GM19043 (cell line): Measurements from ENCODE around the gene DUSP23.

Experiments
- ATAC-seq: cut with Tn5 transposase; IDR thresholded peaks from one replicate; pipeline ENCODE4 v1.9.1; 2021; ENCODE audit warnings: low read depth; ENCODE audit not compliant: unreplicated experiment

The DUSP23 gene

GRCh38 chr1:159783724-159784123 is 3.0 kb downstream of the DUSP23 start:
- no peak for ATAC-seq

GRCh38 chr1:159786465-159786864 is 5.7 kb downstream of the DUSP23 start:
- no peak for ATAC-seq

- no peak for ATAC-seq
Observed at GRCh38 chr1:159786966-159787365, 6.2 kb downstream of the DUSP23 start.

GRCh38 chr1:159790237-159790917 is 9.6 kb downstream of the DUSP23 start:
- ATAC-seq: no peak

GRCh38 chr1:159791031-159791430 is 10.3 kb downstream of the DUSP23 start:
- no peak for ATAC-seq

- no peak for ATAC-seq
Observed at GRCh38 chr1:159791461-159791860, 10.7 kb downstream of the DUSP23 start.

GRCh38 chr1:159795534-159795933 is 14.8 kb downstream of the DUSP23 start:
- ATAC-seq: no peak

- no peak for ATAC-seq
Observed at GRCh38 chr1:159798893-159799292, 18.1 kb downstream of the DUSP23 start.

- no peak for ATAC-seq
Observed at GRCh38 chr1:159799446-159799985, 18.8 kb downstream of the DUSP23 start.

- no peak for ATAC-seq
Observed at GRCh38 chr1:159800177-159800930, 19.6 kb downstream of the DUSP23 start.

GRCh38 chr1:159802111-159802510 is 21.3 kb downstream of the DUSP23 start, which contains the start of gene FCRL6:
Gene FCRL6, plus strand, starts transcription at chr1:159802360. Its CDS starts 65 bp downstream, at chr1:159802425.
- ATAC-seq: no peak

GRCh38 chr1:159803956-159804689 is 23.4 kb downstream of the DUSP23 start:
- ATAC-seq: no peak

GRCh38 chr1:159804924-159805323 is 24.2 kb downstream of the DUSP23 start:
- no peak for ATAC-seq

- ATAC-seq: no peak
Observed at GRCh38 chr1:159815926-159816325, 35.2 kb downstream of the DUSP23 start.

- no peak for ATAC-seq
Observed at GRCh38 chr1:159817276-159818041, 36.7 kb downstream of the DUSP23 start.

GRCh38 chr1:159821171-159821867 is 40.6 kb downstream of the DUSP23 start:
- no peak for ATAC-seq

- ATAC-seq: no peak
Observed at GRCh38 chr1:159823406-159823805, 42.6 kb downstream of the DUSP23 start.

- no peak for ATAC-seq
Observed at GRCh38 chr1:159825564-159825963, 44.8 kb downstream of the DUSP23 start.

- no peak for ATAC-seq
Observed at GRCh38 chr1:159826441-159827101, 45.8 kb downstream of the DUSP23 start, which contains the start of gene SLAMF8. Gene SLAMF8, plus strand, starts transcription at chr1:159826873. Its CDS starts 26 bp downstream, at chr1:159826899.
